Amygdala (tissue), 56 donors: ENCODE data around the gene HTR7.

ENCODE experiments used
- DNase-seq, 56 donors: peaks; one replicate each; lab custom pipeline; 2025; lab: John Stamatoyannopoulos, UW

Gene HTR7

GRCh38 chr10:90746829-90747228, 111.0 kb downstream of the HTR7 start:
- no peak for DNase-seq

GRCh38 chr10:90745565-90745964, 112.3 kb downstream of the HTR7 start:
- DNase-seq, result no peak

- no peak for DNase-seq
These were observed 114.5 kb downstream of the HTR7 start for GRCh38 chr10:90743291-90743690.

GRCh38 chr10:90741926-90742565, 115.8 kb downstream of the HTR7 start:
- no peak for DNase-seq

GRCh38 chr10:90740265-90740664, 117.6 kb downstream of the HTR7 start:
- no peak for DNase-seq

- DNase-seq, result no peak
These were observed 119.0 kb downstream of the HTR7 start for GRCh38 chr10:90738885-90739284.

GRCh38 chr10:90734415-90734814, 123.4 kb downstream of the HTR7 start:
- DNase-seq, result no peak

GRCh38 chr10:90732581-90732980, 125.3 kb downstream of the HTR7 start:
- DNase-seq, result no peak

- DNase-seq, result no peak
These were observed 134.3 kb downstream of the HTR7 start for GRCh38 chr10:90723416-90724068.

GRCh38 chr10:90722832-90723231, 135.0 kb downstream of the HTR7 start:
- no peak for DNase-seq

GRCh38 chr10:90718182-90718581, 139.7 kb downstream of the HTR7 start:
- DNase-seq, result no peak

- no peak for DNase-seq
These were observed 145.3 kb downstream of the HTR7 start for GRCh38 chr10:90712529-90712928.

GRCh38 chr10:90709727-90710126, 148.1 kb downstream of the HTR7 start:
- peak in 1 of 56 donors; percentile 4 for DNase-seq

GRCh38 chr10:90707657-90708056, 150.2 kb downstream of the HTR7 start:
- DNase-seq, result no peak

GRCh38 chr10:90701428-90701827, 156.4 kb downstream of the HTR7 start:
- no peak for DNase-seq

GRCh38 chr10:90695915-90696676, 161.7 kb downstream of the HTR7 start:
- no peak for DNase-seq
